ENCODE results near the gene LY6G6C. TPM values are rescaled to one million over a fixed set of nuclear protein-coding genes. Genes with fewer than 3 reads are reported as not detected.

Gene LY6G6C
- total RNA-seq, 1 experiment from 2014 or later, result not detected

GRCh38 chr6:31728767-31729514 is 7.4 kb upstream of the LY6G6C start, which contains the start of gene DDAH2:
Gene DDAH2, minus strand, starts transcription at chr6:31729299. Its CDS starts 138 bp downstream, at chr6:31729161.
- TF ChIP-seq CTCF (IDR thresholded peaks at IDR 0.05; ENCODE audit: unreplicated experiment), result peak; percentile 95
- CTCF ChIA-PET, result interaction anchor here (0.6 to 2.3 kb wide), 12 partner anchors 10 to 223 kb away, joined by 3 to 51 read pairs (median 6); partner anchors contain the start of genes ABHD16A, HSPA1B, LSM2 and LY6G6D
- intact Hi-C loops (cut with micrococcal nuclease; ENCODE audit: unreplicated experiment), result loop anchor here (1.0 kb wide), 2 partner anchors 9 to 40 kb away; no protein-coding TSS in a partner anchor
- H3K4me1 Mint-ChIP-seq (ENCODE audit: low read depth, unreplicated experiment), result peaks cover 28% of the 10 kb centered on the region
- no peak for DNase-seq
- peak within 1 kb of the TSS; percentile 89 for H3K4me3 Mint-ChIP-seq (ENCODE audit: low read depth, unreplicated experiment)
- peak within 1 kb of the TSS; percentile 92 for H3K27ac Mint-ChIP-seq (ENCODE audit: unreplicated experiment)
- H3K9me3 Mint-ChIP-seq (ENCODE audit: low read depth, unreplicated experiment), result no peaks in the 10 kb centered on the region
- no peaks in the 10 kb centered on the region for H3K27me3 Mint-ChIP-seq (ENCODE audit: unreplicated experiment)
- BruUV-seq (replicated peaks), result no TSS peak
- H3K36me3 Mint-ChIP-seq (ENCODE audit: insufficient read depth, unreplicated experiment), result peaks cover 63% of the 10 kb centered on the region

GRCh38 chr6:31727717-31728671 is 6.4 kb upstream of the LY6G6C start:
- H3K27ac Mint-ChIP-seq (ENCODE audit: unreplicated experiment), result no peak overlapping the region
- H3K27me3 Mint-ChIP-seq (ENCODE audit: unreplicated experiment), result no peaks in the 10 kb centered on the region
- peaks cover 18% of the 10 kb centered on the region for H3K4me1 Mint-ChIP-seq (ENCODE audit: low read depth, unreplicated experiment)
- no peak for TF ChIP-seq CTCF (IDR thresholded peaks at IDR 0.05; ENCODE audit: unreplicated experiment)
- BruUV-seq (replicated peaks), result no TSS peak
- no peak for DNase-seq
- CTCF ChIA-PET, result interaction anchor here (0.6 to 2.3 kb wide), 4 partner anchors 14 to 27 kb away, joined by 3 to 7 read pairs (median 4); partner anchors contain the start of gene ABHD16A
- no peaks in the 10 kb centered on the region for H3K9me3 Mint-ChIP-seq (ENCODE audit: low read depth, unreplicated experiment)
- peaks cover 58% of the 10 kb centered on the region for H3K36me3 Mint-ChIP-seq (ENCODE audit: insufficient read depth, unreplicated experiment)
- intact Hi-C loops (cut with micrococcal nuclease; ENCODE audit: unreplicated experiment), result no loop called here
- peak overlapping the region; percentile 89 for H3K4me3 Mint-ChIP-seq (ENCODE audit: low read depth, unreplicated experiment)

- no peaks in the 10 kb centered on the region for H3K9me3 Mint-ChIP-seq (ENCODE audit: low read depth, unreplicated experiment)
- H3K27ac Mint-ChIP-seq (ENCODE audit: unreplicated experiment), result no peak overlapping the region
- CTCF ChIA-PET, result interaction anchor here (1.0 to 1.2 kb wide), 2 partner anchors 13 to 15 kb away, joined by 3 read pairs; no protein-coding TSS in a partner anchor
- no peak for DNase-seq
- no peak overlapping the region for H3K4me3 Mint-ChIP-seq (ENCODE audit: low read depth, unreplicated experiment)
- intact Hi-C loops (cut with micrococcal nuclease; ENCODE audit: unreplicated experiment), result no loop called here
- H3K36me3 Mint-ChIP-seq (ENCODE audit: insufficient read depth, unreplicated experiment), result peaks cover 49% of the 10 kb centered on the region
- H3K27me3 Mint-ChIP-seq (ENCODE audit: unreplicated experiment), result no peaks in the 10 kb centered on the region
- H3K4me1 Mint-ChIP-seq (ENCODE audit: low read depth, unreplicated experiment), result peaks cover 16% of the 10 kb centered on the region
- no peak for TF ChIP-seq CTCF (IDR thresholded peaks at IDR 0.05; ENCODE audit: unreplicated experiment)
- BruUV-seq (replicated peaks), result no TSS peak
Measured at GRCh38 chr6:31727034-31727716, 5.6 kb upstream of the LY6G6C start.
